Thoracic aorta (tissue), 2 donors: ENCODE measurements around the gene CENPN. TPM values are rescaled to one million over a fixed set of nuclear protein-coding genes. Genes with fewer than 3 reads are reported as not detected.

Experiments
- ATAC-seq: fragments of 150-250 bp; one replicate; pipeline ENCODE4 v1.8.0; 2017; ENCODE audit warnings: low read depth; ENCODE audit not compliant: insufficient number of reproducible peaks, low FRiP score
- DNase-seq: peaks from one replicate; pipeline ENCODE4 v3.0.0-alpha.2; 2020; ENCODE audit warnings: low spot score
- H3K27ac ChIP-seq, 2 donors: fragments of 200-600 bp; sonication (generic); 1 replicate in 1 of 2; 2 replicates in 1 of 2; pipeline ENCODE4 v1.5.1; 2016; ENCODE audit warnings: mild to moderate bottlenecking in 2 of 2, moderate library complexity in 2 of 2
- H3K27me3 ChIP-seq: fragments of 200-600 bp; sonication (generic); replicated peaks from 2 replicates; pipeline ENCODE4 v1.6.0; 2016; ENCODE audit warnings: mild to moderate bottlenecking; ENCODE audit not compliant: insufficient read depth
- H3K36me3 ChIP-seq: fragments of 200-600 bp; sonication (generic); one replicate; pipeline ENCODE4 v1.5.1; 2016
- H3K4me1 ChIP-seq, 2 donors: fragments of 200-600 bp; sonication (generic); 1 replicate in 1 of 2; 2 replicates in 1 of 2; pipeline versions ENCODE4 v1.5.1 to v1.6.0; 2016; ENCODE audit warnings: low read depth in 2 of 2, mild to moderate bottlenecking in 1 of 2; ENCODE audit not compliant: control insufficient read depth in 1 of 2
- H3K4me3 ChIP-seq: fragments of 200-600 bp; sonication (generic); 2 replicates; pipeline ENCODE4 v1.5.1; 2016; ENCODE audit warnings: mild to moderate bottlenecking
- H3K9me3 ChIP-seq: fragments of 200-600 bp; sonication (generic); 2 replicates; pipeline ENCODE4 v1.5.1; 2016
- CTCF ChIP-seq: fragments of 200-600 bp; sonication (generic); IDR thresholded peaks from one replicate; pipeline ENCODE4 v1.5.1; 2019; ENCODE audit warnings: antibody characterized with exemption
- total RNA-seq, 2 donors: library from RNA; depleted of rRNA; stranded (reverse); fragments of >200 nt; gene quantifications; one replicate each; pipeline versions ENCODE4 v1.1.0 to v1.2.3, GENCODE V29; 2016

Gene CENPN
- total RNA-seq, 2 donors from 2014 or later, result 7.8 to 48.1 TPM

GRCh38 chr16:80985611-80986010, 21.4 kb upstream of the CENPN start:
- no peak overlapping the region for H3K27ac ChIP-seq
- DNase-seq (no peak), ATAC-seq (no peak)
- no peak for TF ChIP-seq CTCF
- H3K27me3 ChIP-seq, result no peaks in the 10 kb centered on the region
- H3K4me1 ChIP-seq, result peaks cover 0 to 4% of the 10 kb centered on the region in 2 donors
- no peak overlapping the region for H3K4me3 ChIP-seq
- H3K36me3 ChIP-seq, result no peaks in the 10 kb centered on the region
- H3K9me3 ChIP-seq, result no peaks in the 10 kb centered on the region

- H3K27me3 ChIP-seq, result no peaks in the 10 kb centered on the region
- ATAC-seq, result no peak
- no peak overlapping the region for H3K27ac ChIP-seq
- DNase-seq, result no peak
- H3K4me1 ChIP-seq, result no peaks in the 10 kb centered on the region
- no peaks in the 10 kb centered on the region for H3K9me3 ChIP-seq
- no peak for TF ChIP-seq CTCF
- H3K36me3 ChIP-seq, result no peaks in the 10 kb centered on the region
- no peak overlapping the region for H3K4me3 ChIP-seq
These were observed 20.5 kb upstream of the CENPN start for GRCh38 chr16:80986557-80986956.

- no peaks in the 10 kb centered on the region for H3K4me1 ChIP-seq
- H3K27ac ChIP-seq, result no peak overlapping the region
- no peaks in the 10 kb centered on the region for H3K36me3 ChIP-seq
- no peak for DNase-seq
- H3K27me3 ChIP-seq, result no peaks in the 10 kb centered on the region
- no peaks in the 10 kb centered on the region for H3K9me3 ChIP-seq
- no peak for TF ChIP-seq CTCF
- no peak overlapping the region for H3K4me3 ChIP-seq
- no peak for ATAC-seq
These were observed 18.3 kb upstream of the CENPN start for GRCh38 chr16:80988756-80989155.

DNA sequence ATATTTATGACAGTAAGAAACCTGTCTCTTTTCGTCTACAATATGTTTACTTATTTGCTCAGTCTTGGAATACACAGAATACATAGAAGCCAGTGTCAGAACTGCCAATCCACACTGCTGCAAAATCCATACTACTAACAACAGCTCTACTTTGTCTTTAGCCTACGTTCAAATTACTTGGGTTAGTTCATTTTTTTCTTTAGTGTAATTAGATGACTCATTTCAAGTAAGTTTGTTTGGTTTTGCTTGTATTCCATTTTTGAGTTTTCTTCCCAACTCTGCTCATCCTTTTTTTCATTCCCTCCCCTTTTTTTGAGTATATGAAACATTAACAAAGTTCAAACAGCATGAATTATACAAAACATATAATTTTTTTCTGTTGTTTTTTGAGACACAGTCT, 17.2 kb upstream of the CENPN start:
- Histone ChIP-seq H3K27me3 (no peaks in the 10 kb centered on the region), H3K4me1 (no peaks in the 10 kb centered on the region), H3K36me3 (no peaks in the 10 kb centered on the region), H3K27ac (no peak overlapping the region), H3K9me3 (no peaks in the 10 kb centered on the region), H3K4me3 (no peak overlapping the region)
- no peak for DNase-seq
- ATAC-seq, result no peak
- no peak for TF ChIP-seq CTCF

GRCh38 chr16:80990577-80990976, 16.4 kb upstream of the CENPN start:
- TF ChIP-seq CTCF, result no peak
- no peak for DNase-seq
- Histone ChIP-seq H3K27ac (no peak overlapping the region), H3K9me3 (no peaks in the 10 kb centered on the region), H3K4me3 (no peak overlapping the region), H3K4me1 (no peaks in the 10 kb centered on the region), H3K27me3 (no peaks in the 10 kb centered on the region), H3K36me3 (no peaks in the 10 kb centered on the region)
- ATAC-seq, result no peak
